Activated CD4-positive, alpha-beta T cell treated with anti-CD3 and anti-CD28 coated beads, Interleukin-2, Interleukin-6, amounts not matched to agents 100 ng/mL and 50 ng/mL, durations not matched to agents 16 hours and 8 hours (primary cell): ENCODE measurements around the gene SLC5A4.
A peak's percentile ranks its signal among the peaks of the same experiment; 100 is the strongest.
"Not testable (repeated sequence)": the region's sequence is repeated elsewhere in the genome, so short reads cannot be mapped to it uniquely, and the experiment has no call there.

ENCODE experiments used
- DNase-seq: peaks from one replicate; pipeline ENCODE4 v3.0.0-alpha.2; 2020

SLC5A4 gene

DNA sequence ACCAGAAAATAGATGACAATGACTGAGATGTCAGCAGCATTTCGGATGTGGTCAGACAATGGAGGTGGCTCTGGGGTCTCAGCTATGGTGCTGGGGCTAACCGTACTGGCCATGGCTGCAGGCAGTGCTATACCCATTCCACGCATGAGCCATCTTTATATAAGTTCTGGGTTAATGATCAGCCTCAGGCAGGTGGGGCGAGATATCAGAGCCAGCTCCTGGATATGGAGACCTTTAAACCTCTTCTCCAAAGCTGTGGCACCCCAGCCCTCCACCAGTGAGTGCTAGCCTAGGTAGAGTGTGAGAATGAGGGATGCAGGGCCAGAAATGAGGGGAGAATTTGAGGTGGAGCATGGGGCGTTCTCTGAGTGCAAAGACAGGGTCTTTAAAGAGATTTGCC, at the start of gene SLC5A4:
SLC5A4 (minus strand) TSS at position 131 of the 400 bp plus-strand sequence; CDS start at position 113, 18 bp downstream.
- no peak for DNase-seq

DNA sequence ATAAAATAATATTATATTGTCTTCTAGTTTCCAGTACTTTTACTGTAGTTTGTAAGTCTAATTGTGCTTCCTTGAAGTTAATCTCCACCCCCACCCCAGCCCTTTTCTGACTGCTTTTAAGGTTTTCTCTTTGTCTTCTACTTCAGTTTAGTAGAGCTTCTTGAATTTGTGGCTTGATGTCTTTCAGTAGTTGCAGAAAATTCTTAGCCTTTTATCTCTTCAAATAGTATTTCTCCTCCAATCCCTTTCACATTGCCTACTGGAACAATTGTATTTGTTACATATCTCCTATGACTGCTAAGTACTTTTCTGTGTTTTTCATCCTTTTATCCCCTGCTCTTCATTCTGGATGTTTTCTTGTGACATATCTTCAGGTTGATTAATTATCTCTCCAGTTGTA, 38.8 kb upstream of the SLC5A4 start:
- not testable (repeated sequence) for DNase-seq

DNA sequence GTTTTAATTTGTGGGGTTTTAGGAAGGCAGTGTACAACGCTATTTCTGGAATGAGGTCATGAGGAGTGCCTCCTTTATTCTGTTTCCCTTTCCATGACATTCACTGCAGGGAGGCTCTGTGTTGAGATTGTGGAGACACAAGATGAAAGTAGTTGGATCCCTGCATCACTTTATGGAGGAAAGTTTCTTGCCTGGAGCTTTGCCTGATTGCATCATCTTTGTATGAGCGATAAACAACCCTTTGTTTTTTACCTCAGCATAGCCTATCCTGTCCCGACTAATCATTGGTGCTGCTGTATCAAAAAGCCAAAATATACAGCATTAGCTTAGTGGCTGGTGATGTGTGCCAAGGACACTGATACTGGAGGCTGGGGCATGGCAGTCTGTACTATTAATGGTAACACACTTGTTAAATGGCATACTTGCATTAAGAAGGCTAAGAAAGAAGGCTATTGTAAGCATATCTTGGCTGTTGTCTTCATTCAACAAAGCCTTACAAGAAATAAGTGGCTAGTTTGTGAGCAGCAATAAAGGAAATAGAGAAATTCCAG, 31.2 kb upstream of the SLC5A4 start:
- no peak for DNase-seq

DNA sequence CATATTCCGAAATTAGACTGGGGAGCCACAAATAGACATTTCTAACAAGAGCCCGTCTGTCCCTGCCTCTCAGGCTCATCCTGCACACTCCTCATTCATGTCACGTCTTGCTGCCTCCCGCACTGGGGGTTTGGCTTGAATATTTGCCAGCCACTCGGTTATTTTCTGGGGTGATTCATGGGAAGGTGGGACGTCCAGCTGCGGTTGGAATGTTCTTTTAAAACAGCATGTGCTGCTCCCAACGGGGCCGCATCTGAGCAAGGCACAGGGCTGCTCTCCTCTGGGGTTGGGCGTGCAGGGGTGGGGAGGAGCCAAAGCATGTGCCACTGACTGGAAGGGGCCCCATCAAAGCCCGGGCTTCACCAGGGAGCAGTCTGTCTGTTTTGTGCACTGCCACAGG, 25.9 kb upstream of the SLC5A4 start:
- DNase-seq: no peak

DNA sequence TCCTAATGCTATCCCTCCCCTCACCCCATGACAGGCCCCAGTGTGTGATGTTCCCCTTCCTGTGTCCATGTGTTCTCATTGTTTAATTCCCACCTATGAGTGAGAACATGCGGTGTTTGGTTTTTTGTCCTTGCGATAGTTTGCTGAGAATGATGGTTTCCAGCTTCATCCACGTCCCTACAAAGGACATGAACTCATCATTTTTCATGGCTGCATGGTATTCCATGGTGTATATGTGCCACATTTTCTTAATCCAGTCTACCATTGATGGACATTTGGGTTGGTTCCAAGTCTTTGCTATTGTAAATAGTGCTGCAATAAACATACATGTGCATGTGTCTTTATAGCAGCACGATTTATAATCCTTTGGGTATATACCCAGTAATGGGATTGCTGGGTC, 20.2 kb upstream of the SLC5A4 start:
- not testable (repeated sequence) for DNase-seq

DNA sequence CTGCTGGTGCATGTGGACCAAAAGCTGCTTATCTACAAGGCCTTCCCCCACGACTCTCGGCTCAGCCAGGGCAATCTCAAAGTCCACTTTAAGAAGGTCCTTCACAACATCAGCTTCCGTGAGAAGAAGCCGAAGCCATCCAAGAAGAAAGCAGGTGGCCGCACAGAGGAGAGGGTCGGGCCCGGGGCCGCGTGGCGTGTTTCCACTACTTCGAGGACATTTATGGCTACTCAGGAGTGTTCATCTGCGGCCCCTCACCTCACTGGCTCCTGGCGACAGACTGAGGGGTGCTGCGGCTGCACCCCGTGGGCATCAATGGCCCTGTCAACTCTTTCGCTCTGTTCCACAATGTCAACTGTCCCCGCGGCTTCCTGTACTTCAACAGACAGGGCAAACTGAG, 16.2 kb upstream of the SLC5A4 start:
- no peak for DNase-seq

DNA sequence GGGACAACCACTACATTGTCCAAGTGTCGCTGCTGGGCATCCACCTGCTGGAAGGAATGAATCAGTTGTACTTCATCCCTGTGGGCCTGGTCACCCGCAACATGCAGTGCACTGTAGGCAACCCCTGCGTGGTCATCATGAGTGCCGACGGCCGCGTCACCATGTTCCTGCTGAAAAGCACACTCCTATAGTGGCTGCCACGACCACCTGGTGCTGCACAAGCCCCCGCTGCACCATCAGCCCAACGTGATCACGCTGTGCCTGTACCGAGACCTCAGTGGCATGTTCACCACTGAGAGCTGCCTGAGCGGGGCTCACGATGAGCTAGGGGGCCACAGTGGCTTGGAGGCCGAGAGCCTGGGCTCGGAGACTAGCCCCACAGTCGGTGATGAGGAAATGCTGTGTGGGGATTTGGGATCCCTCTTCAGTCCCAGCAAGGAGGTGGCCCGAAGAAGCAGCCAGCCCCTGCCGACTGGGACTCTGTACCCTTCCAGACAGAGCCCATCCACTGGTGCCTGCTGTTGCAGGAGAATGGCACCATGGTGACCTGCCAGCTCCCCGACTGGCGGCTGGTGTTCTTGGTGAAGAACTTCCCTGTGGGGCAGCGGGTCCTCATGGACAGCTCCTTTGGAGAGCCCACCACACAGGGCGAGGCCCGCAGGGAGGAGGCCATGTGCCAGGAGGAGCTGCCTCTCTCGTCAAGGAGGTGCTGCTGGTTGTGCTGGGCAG, 15.7 kb upstream of the SLC5A4 start:
- DNase-seq: no peak

DNA sequence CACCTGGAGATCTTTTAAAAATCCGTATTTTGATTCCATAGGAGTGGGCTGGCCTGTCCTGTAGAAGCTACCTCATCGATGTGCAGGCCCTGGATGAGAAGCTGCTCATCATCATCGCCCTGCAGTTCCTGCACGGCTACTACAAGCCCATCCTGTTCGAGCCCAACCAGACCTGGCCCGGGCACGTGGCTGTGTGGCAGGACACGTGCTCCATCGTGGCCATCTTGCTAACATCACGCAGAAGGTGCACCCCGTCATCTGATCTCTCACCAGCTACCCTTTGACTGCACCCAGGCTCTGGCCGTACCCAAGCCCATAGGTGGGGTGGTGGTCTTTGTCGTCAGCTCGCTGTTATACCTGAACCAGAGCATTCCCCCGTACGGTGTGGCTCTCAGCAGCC, 14.2 kb upstream of the SLC5A4 start:
- no peak for DNase-seq

DNA sequence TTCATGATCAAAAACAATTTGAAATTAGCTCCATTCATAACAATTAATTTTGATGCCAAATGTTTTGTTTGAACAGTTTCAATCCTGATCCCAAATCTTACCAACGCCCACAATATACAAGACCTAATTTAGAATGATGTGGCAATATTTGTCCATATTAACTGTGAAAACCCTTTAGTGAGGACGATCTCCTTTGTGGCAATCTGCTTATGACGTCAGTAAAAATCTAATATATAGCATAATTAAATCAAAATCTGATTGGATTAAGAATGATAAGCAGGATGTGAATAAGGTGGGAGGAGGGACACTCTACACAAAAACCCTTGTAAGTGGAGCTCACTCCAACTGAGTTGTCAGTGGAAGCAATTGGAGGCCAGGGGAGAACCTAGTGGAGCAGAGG, 11.9 kb upstream of the SLC5A4 start:
- no peak for DNase-seq

DNA sequence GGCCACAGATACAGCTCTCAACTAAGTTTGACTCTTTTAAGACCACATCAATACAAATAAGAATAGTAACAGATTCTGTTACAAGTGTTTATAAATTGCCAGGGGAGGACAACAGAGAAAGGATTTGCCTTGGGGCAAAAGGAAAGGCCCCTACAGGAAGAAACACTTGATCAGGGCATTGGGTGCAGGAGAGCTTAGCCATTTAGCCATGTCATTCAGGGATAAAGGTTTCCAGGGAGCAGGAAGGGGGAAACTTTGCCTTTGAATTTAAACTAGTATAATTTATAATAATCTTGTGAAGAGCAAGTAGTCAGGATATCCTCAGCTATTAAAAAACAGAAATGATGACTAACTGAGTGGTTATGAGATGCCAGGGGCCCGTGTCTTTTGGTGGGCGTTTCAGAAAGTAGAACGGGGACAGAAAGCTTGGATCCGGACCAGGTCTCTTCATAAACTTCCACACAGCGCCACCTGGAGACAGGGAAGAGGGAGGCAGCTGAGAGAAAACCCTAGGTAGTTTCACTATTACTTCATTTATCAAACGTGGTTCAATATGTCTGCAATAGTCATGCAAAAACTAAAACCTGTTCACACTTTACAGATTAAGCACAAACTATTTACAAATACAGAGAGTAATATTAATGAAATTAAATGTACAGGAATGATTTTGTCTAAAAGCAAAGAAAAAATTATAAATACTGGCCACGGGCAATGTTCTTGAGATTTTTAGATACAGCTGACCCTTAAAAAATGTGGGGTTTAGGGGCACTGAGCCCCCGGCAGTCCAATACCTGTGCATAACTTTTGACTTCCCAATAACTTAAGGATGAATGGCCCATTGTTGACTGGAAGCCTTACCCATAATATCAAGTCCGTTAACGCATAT, 11.0 kb upstream of the SLC5A4 start:
- peak; percentile 77 for DNase-seq

DNA sequence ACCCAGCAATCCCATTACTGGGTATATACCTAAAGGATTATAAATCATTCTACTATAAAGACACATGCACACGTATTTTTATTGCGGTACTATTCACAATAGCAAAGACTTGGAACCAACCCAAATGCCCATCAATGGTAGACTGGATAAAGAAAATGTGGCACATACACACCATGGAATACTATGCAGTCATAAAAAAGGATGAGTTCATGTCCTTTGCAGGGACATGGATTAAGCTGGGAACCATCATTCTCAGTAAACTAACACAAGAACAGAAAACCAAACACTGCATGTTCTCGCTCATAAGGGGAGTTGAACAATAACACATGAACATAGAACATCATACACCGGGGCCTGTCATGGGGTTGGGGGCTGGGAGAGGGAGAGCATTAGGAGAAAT, 8.5 kb upstream of the SLC5A4 start:
- not testable (repeated sequence) for DNase-seq

DNA sequence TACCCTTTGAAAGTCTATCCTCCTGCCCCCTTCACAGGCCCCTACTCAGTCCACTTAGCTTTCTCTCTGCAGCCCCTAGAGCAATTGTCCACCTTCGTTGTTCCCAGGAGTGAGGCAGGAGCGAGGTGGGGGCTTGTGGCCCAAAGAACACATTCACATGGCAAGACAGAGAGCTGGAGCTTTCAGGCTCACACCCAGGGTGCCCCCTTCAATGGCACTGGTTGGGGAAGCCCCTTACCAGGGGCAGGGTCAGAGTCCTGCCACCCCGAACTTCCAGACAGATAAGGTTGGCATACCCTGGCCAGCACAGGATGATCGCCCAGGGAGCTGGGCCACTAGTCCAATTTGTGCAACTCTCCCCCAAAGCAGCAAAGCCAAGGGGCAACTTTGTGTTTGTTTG, 6.2 kb upstream of the SLC5A4 start:
- no peak for DNase-seq

DNA sequence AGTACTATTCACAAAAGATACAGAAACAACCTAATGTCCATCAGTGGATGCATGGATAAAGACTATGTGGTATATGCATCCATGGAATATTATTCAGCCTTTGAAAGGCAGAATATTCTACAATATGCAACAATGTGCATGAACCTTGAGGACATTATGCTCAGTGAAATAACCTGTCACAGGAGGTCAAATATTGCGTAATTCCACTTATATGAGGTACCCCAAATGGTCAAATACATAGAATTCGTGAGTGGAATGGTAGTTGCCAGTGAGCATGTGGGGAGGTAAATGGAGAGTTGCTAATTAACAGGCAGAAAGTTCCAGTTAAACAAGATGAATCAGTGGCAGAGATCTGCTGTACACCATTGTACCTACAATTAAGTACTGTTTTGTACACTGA, 3.6 kb upstream of the SLC5A4 start:
- no peak for DNase-seq

DNA sequence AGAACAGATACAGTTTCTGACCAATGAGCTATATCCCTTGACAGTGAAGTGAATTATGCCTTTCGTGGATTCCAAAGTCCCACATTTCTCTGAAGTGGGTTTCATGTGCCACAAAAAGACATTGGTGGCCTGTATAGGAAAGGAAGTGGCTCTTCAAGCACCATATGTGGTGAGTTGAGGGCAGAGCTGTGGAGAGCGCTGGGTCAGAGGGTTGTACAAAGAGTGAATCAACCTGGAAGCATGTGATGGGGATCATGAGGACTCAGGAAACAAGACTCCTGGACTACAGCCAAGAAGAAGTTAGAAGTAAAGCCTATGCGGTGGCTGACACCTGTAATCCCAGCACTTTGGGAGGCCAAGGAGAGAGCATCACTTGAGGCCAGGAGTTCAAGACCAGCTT, 579 bp upstream of the SLC5A4 start:
- DNase-seq: no peak

DNA sequence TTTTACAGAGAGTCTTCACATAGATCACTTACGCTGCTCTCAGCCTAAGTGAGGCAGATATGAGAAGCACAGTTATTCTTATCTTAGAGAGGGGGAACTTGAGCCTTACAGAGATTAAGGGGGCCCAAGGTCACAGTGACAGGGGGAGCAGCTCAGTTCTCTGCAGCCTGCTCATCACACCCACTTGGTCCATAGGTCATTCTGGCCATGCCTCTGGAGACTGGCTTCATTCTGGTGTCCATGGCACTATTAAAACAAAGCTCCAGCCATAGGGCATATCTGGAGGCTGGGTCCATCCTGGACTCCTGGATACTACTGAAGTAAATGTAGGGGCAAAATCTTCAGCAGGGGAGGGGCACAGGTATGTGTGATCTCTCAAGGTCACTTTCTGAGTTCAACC, 5.9 kb downstream of the SLC5A4 start:
- no peak for DNase-seq

DNA sequence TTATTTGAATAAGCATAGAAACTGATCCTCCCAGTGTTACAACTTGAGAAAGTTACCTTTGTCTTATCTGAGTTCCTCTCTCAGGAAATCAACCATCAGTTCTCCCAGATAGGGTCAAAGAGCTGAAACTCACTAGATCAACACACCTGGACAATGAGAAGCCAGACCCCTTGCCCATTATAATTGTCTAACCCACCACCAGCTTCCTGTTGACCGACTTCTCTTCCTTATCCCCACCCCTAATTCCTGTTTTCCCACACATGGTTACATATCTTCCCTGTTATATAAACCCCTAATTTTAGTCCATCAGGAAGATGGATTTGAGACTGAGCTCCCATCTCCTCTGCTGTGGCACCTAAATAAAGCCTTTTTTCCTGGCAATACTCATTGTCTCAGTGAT, 6.9 kb downstream of the SLC5A4 start:
- DNase-seq: no peak

DNA sequence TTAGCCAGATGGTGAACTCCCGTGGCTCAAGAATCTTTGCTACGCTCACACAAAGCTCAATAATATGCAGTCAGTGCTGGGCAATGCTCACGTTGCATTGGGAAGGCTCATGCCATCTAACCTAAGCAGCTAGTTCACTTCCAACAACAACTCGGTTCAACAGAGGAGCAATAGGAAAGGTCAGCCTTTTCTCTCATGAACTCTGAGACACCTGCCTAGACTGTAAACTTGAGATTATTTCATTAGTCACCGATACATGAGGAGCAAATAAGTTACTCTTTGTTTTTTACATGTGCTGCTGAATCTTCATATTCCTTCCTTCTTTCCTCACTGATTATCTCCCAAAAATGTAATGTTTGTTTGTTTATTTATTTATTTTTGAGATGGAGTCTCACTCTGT, 9.0 kb downstream of the SLC5A4 start:
- no peak for DNase-seq

DNA sequence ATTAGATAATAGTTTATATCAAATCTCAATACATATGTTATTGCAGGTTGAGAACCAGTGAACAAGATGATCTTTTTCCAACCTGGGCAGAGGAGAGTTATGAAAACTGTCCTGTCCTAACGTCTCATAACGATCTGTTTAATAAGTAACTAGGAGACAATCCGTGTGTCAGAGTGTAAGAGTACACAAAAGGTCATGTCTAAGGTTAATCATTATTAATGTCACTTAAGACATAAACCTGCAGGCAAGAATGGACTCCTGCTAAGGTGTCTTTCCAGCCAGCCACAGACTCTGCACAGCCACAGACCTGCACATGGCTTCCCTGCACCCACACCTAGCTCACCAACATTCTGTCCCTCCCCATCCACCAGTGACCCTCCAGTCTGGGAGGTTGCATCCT, 10.1 kb downstream of the SLC5A4 start:
- DNase-seq: no peak

DNA sequence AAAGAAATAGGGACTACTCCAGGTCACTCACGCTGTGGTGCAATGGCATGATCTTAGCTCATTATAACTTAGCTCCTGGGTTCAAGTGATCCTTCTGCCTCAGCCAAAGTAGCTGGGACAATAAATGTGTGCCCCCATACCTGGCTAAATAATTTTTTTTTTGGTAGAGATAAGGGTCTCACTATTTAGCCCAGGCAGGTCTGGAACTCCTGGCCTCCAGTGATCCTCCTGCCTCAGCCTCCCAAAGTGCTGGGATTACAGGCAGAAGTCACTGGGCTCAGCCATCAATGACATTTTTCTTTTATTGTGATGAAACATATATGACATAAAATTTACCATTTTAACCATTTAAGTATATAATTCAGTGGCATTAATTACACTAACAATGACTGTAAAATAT, 10.6 kb downstream of the SLC5A4 start:
- no peak for DNase-seq

DNA sequence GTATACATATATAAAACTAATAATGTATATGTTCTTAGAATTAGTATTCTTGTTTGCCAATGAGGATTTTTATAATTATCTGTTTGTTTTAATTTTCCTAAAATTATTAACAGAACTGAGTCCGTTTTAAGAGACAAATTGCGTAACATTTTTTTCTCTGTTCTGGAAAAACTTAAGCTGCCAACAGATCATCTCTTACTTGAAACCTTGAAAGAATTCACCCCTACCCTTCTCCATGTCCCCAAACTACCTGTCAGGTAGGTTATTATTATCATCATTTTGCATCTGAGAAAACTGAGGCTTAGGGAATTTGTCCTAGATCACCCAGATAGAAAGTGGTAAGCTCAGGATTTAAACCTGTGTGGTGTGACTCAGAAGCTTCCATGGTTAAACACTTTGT, 14.7 kb downstream of the SLC5A4 start:
- no peak for DNase-seq

DNA sequence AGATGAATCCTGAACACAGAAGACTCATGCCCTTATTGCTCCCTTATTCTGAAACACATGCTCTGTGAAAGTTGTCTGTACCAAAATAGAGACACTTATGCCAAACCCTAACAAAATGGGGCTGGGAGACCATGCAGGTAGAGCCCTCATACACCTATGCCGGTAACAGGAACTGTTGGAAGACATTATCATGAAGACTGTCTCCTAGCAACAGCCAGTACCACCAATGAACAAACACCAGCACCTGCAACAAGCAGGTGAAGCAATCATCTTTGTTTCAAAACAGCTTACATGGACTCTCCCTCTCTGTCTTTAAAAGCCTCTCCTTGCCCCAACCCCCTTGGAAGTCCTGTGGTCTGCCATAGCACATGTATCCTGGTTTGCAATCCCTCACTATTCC, 17.2 kb downstream of the SLC5A4 start:
- no peak for DNase-seq

DNA sequence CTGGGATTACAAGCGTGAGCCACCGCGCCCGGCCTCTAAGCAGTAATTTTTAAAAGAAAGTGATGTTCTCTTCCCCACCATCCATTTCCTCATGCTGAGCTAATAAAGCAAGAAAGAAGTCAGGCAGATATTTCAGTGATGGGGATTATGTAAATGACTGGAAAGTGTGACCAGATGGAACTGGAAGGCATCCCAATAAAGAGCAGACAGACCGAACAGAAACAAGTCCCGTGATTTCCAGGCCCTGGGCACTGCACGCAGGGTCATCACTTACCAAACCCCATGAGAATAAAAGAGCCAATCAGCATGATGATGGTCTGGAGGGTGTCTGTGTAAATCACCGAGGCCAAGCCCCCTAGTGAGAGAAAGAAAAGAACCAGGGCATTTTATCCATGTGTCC, 18.2 kb downstream of the SLC5A4 start:
- DNase-seq: no peak

DNA sequence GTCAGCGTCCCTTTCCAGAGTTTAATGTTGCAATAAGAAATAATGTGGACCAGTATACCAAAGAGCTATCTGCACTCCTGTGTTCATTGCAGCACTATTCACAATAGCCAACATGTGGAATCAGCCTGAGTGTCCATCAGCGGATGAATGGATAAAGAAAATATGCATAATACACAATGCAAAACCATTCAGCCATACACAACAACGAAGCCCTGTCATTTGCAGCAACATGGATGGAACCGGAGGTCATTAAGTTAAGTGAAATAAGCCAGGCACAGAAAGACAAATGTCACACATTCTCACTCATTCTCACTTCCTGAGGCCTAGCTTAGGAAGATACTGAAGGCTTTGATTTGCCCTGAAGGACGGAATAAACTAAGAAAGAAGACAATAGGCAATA, 22.1 kb downstream of the SLC5A4 start:
- no peak for DNase-seq

DNA sequence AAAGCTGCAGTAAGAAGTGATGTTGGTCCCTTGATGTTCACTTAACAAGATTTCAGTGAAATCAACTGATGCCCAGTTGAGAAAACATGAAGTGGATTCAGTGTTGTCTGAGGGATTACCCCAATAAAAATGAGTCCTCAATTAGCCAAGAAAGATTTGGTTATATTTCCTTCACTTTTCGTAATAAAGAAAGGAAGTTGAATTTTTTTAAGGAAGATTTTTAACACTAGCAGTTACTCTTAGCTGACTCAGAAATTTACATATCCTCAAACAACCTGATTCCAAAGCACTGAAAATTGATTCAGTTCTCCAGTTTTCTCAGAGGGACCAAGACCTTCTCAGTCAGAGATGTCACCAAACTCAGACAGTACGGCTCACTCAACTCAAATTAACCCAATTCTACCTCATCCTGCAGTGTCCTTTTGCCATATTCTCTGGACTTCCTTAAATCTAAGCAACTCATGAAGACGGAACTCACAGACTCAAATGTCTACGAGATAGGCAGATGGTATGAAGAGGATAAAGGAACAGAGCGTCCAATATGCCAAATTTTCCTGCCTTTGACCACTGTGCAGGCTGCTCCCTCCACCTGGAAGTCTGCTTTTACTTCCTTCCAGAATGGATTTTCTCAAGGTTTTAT, 22.8 kb downstream of the SLC5A4 start:
- DNase-seq: no peak
